Liver (tissue), 9 donors: ENCODE results near the gene KRTAP4-7. TPM values are rescaled to one million over a fixed set of nuclear protein-coding genes. Genes with fewer than 3 reads are reported as not detected.
"Not testable (repeated sequence)": the region's sequence is repeated elsewhere in the genome, so short reads cannot be mapped to it uniquely, and the experiment has no call there.

Experiments used
- DNase-seq: peaks from one replicate; pipeline ENCODE4 v3.0.0-alpha.2; 2017; ENCODE audit warnings: low spot score
- H3K27ac ChIP-seq, 2 donors: one replicate each; pipeline ENCODE4 v1.7.0; 2013; ENCODE audit warnings: inconsistent platforms in 2 of 2, low read length in 2 of 2, control low read depth in 1 of 2, low read depth in 1 of 2, mild to moderate bottlenecking in 1 of 2
- H3K27me3 ChIP-seq, 4 donors: one replicate each; pipeline versions ENCODE4 v1.6.1 to v1.7.0; 2013; ENCODE audit warnings: low read length in 3 of 4, inconsistent platforms in 1 of 4, mild to moderate bottlenecking in 1 of 4, moderate library complexity in 1 of 4; ENCODE audit not compliant: control insufficient read depth in 4 of 4, insufficient read depth in 4 of 4
- H3K36me3 ChIP-seq, 4 donors: one replicate each; pipeline versions ENCODE4 v1.6.1 to v1.7.0; 2013; ENCODE audit warnings: low read length in 3 of 4, mild to moderate bottlenecking in 3 of 4, low read depth in 1 of 4, moderate library complexity in 1 of 4; ENCODE audit not compliant: control insufficient read depth in 4 of 4, insufficient read depth in 3 of 4
- H3K4me1 ChIP-seq, 4 donors: one replicate each; pipeline versions ENCODE4 v1.6.1 to v1.7.0; 2013; ENCODE audit warnings: low read length in 3 of 4, mild to moderate bottlenecking in 3 of 4, moderate library complexity in 1 of 4; ENCODE audit not compliant: control insufficient read depth in 4 of 4, insufficient read depth in 4 of 4
- H3K4me3 ChIP-seq, 3 donors: one replicate each; pipeline versions ENCODE4 v1.6.1 to v1.7.0; 2013; ENCODE audit warnings: low read length in 3 of 3, control low read depth in 1 of 3, low read depth in 1 of 3, mild to moderate bottlenecking in 1 of 3
- H3K9ac ChIP-seq, 2 donors: one replicate each; pipeline ENCODE4 v1.7.0; 2013; ENCODE audit warnings: low read length in 2 of 2, mild to moderate bottlenecking in 2 of 2, moderate library complexity in 2 of 2, control low read depth in 1 of 2, low read depth in 1 of 2
- H3K9me3 ChIP-seq, 4 donors: one replicate each; pipeline versions ENCODE4 v1.6.1 to v1.7.0; 2013; ENCODE audit warnings: low read length in 3 of 4; ENCODE audit not compliant: control insufficient read depth in 4 of 4
- ATF3 ChIP-seq: IDR thresholded peaks from 2 replicates; pipeline ENCODE4 v1.6.1; 2016; ENCODE audit warnings: antibody characterized with exemption
- CTCF ChIP-seq: fragments of 150-350 bp; IDR thresholded peaks from 2 replicates; pipeline ENCODE4 v1.5.1; 2017; ENCODE audit warnings: improper control_type of control experiment, low read depth, low read length; ENCODE audit not compliant: missing input control
- EGR1 ChIP-seq, 2 donors: IDR thresholded peaks; 2 replicates each; pipeline ENCODE4 v1.6.1; 2016 to 2018; ENCODE audit warnings: antibody characterized with exemption in 2 of 2, low read depth in 2 of 2
- FOXA1 ChIP-seq: IDR thresholded peaks from 2 replicates; pipeline ENCODE4 v1.6.1; 2016; ENCODE audit warnings: antibody characterized with exemption
- HNF4A ChIP-seq, 2 donors: conservative IDR thresholded peaks; 2 replicates each; pipeline ENCODE4 v1.6.1; 2016; ENCODE audit warnings: antibody characterized with exemption in 2 of 2, mild to moderate bottlenecking in 2 of 2
- HNF4G ChIP-seq: IDR thresholded peaks from 2 replicates; pipeline ENCODE4 v1.6.1; 2016; ENCODE audit warnings: antibody characterized with exemption
- JUND ChIP-seq, 2 donors: IDR thresholded peaks; 2 replicates each; pipeline ENCODE4 v1.6.1; 2016; ENCODE audit warnings: antibody characterized with exemption in 2 of 2
- MAX ChIP-seq: IDR thresholded peaks from 2 replicates; pipeline ENCODE4 v1.6.1; 2016; ENCODE audit warnings: antibody characterized with exemption
- NR2F2 ChIP-seq: IDR thresholded peaks from 2 replicates; pipeline ENCODE4 v1.6.1; 2016; ENCODE audit warnings: antibody characterized with exemption
- RXRA ChIP-seq, 2 donors: IDR thresholded peaks; 2 replicates each; pipeline ENCODE4 v1.6.1; 2017 to 2018; ENCODE audit warnings: antibody characterized with exemption in 2 of 2, mild to moderate bottlenecking in 1 of 2
- SP1 ChIP-seq: IDR thresholded peaks from 2 replicates; pipeline ENCODE4 v1.6.1; 2018; ENCODE audit warnings: antibody characterized with exemption, mild to moderate bottlenecking
- YY1 ChIP-seq: IDR thresholded peaks from 2 replicates; pipeline ENCODE4 v1.6.1; 2016; ENCODE audit warnings: antibody characterized with exemption, mild to moderate bottlenecking
- WGBS: extraction: QIAGEN DNeasy Blood & Tissue Kit; methylation state at CpG from one replicate; pipeline ENCODE4 v1.1.7; 2013; 5-methylcytosine and 5-hydroxymethylcytosine counted together
- polyA plus RNA-seq, 2 donors: library from polyadenylated mRNA; stranded (reverse) in 1 of 2; unstranded in 1 of 2; fragments of 200-250 nt in 1 of 2; fragments of >200 nt in 1 of 2; fragmentation: Nextera tagmentation in 1 of 2; extraction: Ambion mirVana in 1 of 2; gene quantifications; one replicate each; pipeline versions ENCODE4 v1.2.1 to v1.2.3, GENCODE V29; 2013 to 2015
- total RNA-seq, 2 donors: library from RNA; depleted of rRNA; stranded (reverse); fragments of >200 nt; gene quantifications; one replicate each; pipeline ENCODE4 v1.2.3, GENCODE V29; 2014
- TF ChIP-seq, protein P1 (sequence below): IDR thresholded peaks from 2 replicates; pipeline ENCODE4 v1.6.1; 2016; ENCODE audit warnings: antibody characterized with exemption, mild to moderate bottlenecking
- donor health status: healthy.
- donor health status: healthy.
- donor health status: healthy.
- donor health status: healthy.
- donor health status: healthy.

Gene KRTAP4-7
- total and polyA plus RNA-seq, 4 donors: not detected

DNA sequence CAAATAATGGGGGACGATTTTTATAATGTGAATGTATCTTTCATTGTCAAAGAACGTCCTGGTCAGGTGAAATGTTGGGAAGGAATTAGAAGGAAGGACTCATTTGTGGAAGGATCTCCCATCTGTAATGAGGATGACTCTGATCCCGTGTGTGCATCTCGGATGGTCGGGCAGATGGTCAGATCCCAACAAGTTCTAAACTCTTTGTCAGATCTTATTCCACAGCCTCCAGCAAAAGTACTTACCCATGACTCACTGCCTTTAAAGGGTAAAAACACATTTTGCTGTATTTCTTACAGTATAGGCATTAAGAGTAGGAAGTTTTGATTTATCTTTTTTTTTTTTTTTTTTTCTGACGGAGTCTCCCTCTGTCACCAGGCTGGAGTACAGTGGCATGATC lies 14.5 kb downstream of the KRTAP4-7 start:
- TF ChIP-seq HNF4A (conservative IDR thresholded peaks at IDR 0.05): no peak
- TF ChIP-seq, protein P1, sequence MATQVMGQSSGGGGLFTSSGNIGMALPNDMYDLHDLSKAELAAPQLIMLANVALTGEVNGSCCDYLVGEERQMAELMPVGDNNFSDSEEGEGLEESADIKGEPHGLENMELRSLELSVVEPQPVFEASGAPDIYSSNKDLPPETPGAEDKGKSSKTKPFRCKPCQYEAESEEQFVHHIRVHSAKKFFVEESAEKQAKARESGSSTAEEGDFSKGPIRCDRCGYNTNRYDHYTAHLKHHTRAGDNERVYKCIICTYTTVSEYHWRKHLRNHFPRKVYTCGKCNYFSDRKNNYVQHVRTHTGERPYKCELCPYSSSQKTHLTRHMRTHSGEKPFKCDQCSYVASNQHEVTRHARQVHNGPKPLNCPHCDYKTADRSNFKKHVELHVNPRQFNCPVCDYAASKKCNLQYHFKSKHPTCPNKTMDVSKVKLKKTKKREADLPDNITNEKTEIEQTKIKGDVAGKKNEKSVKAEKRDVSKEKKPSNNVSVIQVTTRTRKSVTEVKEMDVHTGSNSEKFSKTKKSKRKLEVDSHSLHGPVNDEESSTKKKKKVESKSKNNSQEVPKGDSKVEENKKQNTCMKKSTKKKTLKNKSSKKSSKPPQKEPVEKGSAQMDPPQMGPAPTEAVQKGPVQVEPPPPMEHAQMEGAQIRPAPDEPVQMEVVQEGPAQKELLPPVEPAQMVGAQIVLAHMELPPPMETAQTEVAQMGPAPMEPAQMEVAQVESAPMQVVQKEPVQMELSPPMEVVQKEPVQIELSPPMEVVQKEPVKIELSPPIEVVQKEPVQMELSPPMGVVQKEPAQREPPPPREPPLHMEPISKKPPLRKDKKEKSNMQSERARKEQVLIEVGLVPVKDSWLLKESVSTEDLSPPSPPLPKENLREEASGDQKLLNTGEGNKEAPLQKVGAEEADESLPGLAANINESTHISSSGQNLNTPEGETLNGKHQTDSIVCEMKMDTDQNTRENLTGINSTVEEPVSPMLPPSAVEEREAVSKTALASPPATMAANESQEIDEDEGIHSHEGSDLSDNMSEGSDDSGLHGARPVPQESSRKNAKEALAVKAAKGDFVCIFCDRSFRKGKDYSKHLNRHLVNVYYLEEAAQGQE: no peak
- TF ChIP-seq JUND (IDR thresholded peaks at IDR 0.05): no peak
- TF ChIP-seq HNF4G: no peak
- no peak for TF ChIP-seq SP1
- TF ChIP-seq YY1: no peak
- no peak for TF ChIP-seq MAX
- TF ChIP-seq CTCF: no peak
- no peak for TF ChIP-seq NR2F2
- TF ChIP-seq FOXA1: no peak
- TF ChIP-seq EGR1 (IDR thresholded peaks at IDR 0.05; ENCODE audit: low read depth in 2 of 2): no peak
- no peak for TF ChIP-seq ATF3
- TF ChIP-seq RXRA (IDR thresholded peaks at IDR 0.05): no peak
- H3K4me3 ChIP-seq: no peak overlapping the region
- no peaks in the 10 kb centered on the region for H3K36me3 ChIP-seq
- no peak overlapping the region for H3K9ac ChIP-seq
- peaks cover 0 to 2% (median 0%) of the 10 kb centered on the region in 4 donors for H3K27me3 ChIP-seq
- H3K27ac ChIP-seq: no peak overlapping the region
- DNase-seq: no peak
- 79% methylated on average over 6 of the region's 6 CpGs for WGBS
- H3K9me3 ChIP-seq: no peaks in the 10 kb centered on the region
- H3K4me1 ChIP-seq: no peaks in the 10 kb centered on the region

- H3K4me3 ChIP-seq, H3K9me3 ChIP-seq, H3K36me3 ChIP-seq, H3K4me1 ChIP-seq, H3K27ac ChIP-seq, H3K27me3 ChIP-seq, DNase-seq, H3K9ac ChIP-seq: not testable (repeated sequence)
- WGBS: 53% methylated on average over 7 of the region's 7 CpGs
These were observed 15.9 kb downstream of the KRTAP4-7 start for GRCh38 chr17:41099682-41100480.
